ENCODE results near the gene FFAR2.

- TF ChIP-seq CTCF (IDR thresholded peaks at IDR 0.05) (no peak), POLR2A (IDR thresholded peaks at IDR 0.05) (no peak)
These were observed 17.5 kb upstream of the FFAR2 start for GRCh38 chr19:35430409-35431144.

Data from Peyer's patch (tissue), 4 donors.